GM18909 (cell line): ENCODE data around the gene CISD1.

Experiments
- ATAC-seq: cut with Tn5 transposase; IDR thresholded peaks from one replicate; pipeline ENCODE4 v1.9.1; 2021; ENCODE audit warnings: mild to moderate bottlenecking; ENCODE audit not compliant: unreplicated experiment, poor library complexity

CISD1 gene

DNA sequence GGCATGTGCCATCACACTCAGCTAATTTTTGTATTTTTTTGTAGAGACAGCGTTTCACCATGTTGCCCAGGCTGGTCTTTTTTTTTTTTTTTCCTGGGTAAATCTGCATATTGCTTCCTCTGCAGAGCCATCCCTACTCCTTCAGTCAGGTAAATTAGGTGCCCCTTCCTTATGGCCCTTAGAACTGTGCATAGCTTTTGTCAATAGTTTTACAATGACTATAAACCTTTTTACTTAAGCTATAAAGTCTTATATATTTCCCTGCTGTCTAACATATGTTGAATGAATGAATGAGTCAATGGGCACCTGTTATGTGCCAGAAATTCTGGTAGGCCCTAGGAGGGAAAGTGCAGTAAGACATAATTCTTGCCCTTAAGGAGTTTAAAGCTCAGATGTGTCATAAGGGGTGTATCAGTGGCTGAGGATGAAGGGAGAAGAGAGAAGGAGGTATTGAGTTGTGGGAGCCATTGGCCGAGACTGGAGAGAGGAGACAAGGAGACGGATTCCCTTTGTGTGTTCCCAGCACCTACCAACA, 35.2 kb downstream of the CISD1 start:
- ATAC-seq, result no peak

DNA sequence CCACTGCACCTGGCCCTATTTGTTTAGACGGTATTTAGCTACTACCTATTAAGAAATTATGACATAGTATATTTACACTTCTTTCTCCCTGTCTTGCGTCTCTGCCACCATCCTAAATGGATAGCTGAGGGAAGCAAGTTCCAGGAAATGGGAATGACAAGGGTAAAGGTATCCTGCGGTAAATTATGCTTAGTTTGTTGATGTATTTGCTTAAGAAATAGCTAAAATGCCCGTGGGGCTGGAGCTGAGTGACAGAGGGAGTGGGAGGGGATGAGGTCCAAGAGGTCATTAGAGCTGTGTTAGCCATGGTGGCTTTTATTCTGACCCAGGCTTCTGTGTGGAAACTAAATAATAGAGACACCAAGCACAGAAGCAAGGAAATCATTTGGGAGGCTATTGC, 36.9 kb downstream of the CISD1 start:
- no peak for ATAC-seq

DNA sequence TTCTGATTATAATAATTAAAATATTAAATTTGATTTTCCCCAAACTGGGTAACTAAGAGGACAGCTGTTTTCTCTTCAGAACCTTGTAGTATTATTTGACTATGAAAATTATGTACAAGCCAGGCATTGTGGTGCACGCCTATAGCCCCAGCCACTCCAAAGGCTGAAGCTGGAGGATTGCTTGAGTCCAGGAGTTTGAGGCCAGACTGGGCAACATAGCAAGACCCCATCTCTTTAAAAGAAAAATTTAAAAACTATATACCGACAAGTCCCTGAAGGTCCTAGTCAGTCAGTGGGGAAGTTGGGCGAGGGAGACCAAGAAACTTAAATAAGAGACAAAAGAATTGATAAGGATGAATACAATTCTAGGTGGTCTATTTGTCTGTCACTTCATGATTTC, 38.7 kb downstream of the CISD1 start:
- no peak for ATAC-seq

DNA sequence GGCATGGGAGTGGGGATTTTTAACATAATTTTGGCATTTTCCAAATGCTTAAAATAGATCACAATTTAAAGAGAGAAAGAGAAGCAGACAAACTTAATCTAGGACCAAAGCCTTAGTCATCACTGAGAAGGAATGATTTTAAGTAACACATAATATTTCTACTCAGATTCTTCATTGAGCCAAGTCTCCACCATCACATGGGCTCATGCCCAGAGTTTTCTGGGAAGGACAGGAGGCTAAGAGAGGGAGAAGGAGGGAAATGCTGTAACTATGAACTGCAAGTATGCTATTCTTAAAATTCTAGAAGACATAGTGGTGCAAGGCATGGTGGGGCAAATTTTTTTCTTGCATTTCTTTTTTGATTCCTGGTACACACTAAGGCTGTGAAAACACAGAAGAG, 42.1 kb downstream of the CISD1 start:
- ATAC-seq, result no peak

DNA sequence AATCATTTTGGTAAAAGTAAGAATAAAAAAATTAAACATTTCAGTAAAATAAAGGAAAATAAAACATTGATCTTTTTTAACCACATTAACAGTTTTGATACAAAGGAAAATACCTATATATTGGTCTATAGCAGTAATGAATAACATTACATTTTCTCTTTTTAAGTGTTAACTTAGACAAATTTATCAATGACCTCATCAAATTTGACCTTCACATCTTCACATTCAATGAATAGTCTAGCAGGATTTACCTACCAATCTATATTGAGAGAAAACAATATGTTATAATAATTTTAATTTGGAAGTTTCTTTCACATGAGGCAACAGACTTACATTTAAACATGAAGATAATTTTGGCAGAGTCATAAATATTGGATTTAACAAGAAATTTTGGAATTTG, 47.9 kb downstream of the CISD1 start:
- ATAC-seq, result no peak

DNA sequence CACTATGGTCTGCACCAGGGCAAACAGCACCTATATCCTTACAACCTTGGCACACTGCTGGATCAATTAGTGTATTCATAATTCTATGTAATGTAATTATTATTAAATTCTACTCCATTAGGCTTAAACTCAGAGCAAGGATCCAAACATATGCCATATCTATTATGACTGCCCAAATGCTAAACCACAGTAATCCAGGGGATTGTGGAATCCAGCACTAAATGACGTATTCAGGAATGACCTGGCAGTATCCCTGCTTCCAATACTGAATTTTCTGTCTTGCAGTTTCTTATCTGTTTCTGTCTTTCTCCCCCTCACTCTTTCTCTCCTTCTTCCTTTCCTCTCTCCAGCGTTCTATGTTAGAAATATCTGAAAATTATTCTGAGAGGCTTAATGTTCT, 49.4 kb downstream of the CISD1 start:
- ATAC-seq, result no peak

DNA sequence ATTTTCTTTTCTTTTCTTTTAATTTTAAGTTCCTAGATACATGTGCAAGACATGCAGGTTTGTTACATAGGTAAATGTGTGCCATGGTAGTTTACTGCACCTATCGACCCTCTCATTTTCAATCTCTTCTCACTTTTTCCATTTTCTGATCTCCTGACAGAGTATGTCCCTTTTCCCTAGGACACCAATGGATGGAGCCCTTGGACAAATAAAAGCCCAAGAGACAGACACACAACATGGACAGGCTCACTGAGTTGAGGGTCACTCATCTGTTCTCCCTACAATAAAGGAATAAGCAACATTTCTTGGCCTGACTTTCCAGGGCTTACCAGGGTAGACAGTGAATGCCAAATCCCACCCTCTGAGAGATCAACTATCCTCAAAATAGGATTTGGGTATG, 50.6 kb downstream of the CISD1 start:
- no peak for ATAC-seq

DNA sequence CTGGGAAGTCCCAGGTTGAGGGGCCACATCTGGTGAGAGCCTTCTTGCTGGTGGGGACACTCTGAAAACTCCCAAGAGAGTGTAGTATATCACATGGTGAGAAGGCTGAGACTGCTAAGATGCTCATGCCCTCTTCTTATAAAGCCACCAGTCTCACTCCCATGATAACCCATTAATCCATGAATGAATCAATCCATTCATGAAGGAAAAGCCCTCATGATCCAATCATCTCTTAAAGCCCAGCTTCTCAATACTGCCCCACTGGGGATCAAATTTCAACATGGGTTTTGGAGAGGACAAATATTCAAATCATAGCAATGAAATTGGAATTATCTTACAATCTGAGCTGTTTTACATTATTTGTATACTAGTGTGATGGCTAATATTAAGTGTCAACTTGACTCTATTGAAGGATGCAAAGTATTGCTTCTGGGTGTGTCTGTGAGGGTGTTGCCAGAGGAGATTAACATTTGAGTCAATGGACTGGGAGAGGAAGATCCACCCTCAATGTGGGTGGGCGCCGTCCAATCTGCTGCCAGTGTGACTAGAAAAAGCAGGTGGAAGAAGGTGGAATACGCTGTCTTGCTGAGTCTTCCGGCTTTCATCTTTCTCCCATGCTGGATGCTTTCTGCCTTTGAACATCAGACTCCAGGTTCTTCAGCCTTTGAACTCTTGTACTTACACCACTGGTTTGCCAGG, 51.5 kb downstream of the CISD1 start:
- no peak for ATAC-seq

DNA sequence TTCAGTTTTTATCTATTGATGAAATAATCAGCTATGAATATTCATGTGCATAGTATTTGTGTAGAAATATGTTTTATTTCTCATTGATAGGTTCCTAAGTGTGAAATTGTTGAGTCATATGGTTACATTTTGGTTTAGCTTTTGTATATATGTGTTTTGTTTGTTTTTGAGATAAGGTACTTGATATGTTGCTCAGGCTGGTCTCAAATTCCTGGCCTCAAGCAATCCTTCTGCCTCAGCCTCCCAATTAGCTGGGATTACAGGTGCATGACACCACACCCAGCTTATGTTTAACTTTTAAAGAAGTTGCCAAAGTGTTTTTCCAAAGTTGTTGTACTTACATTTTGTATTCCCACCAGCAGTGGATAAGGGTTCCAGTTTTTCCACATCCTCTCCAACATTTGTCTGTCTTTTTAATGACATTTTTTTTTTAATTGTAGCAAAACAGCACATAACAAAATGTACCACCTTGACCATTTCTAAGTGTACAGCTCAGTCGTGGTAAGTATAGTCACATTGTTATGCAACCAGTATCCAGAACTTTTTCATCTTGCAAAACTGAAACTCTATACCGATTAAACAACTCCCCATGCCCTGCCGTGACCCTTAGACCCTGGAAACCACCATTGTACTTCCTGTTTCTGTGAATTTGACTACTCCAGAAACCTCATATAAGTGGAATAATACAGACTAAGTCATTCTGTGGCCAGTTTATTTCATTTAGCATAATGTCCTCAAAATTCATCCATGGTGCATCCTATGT, 53.3 kb downstream of the CISD1 start:
- ATAC-seq, result peak; percentile 94

DNA sequence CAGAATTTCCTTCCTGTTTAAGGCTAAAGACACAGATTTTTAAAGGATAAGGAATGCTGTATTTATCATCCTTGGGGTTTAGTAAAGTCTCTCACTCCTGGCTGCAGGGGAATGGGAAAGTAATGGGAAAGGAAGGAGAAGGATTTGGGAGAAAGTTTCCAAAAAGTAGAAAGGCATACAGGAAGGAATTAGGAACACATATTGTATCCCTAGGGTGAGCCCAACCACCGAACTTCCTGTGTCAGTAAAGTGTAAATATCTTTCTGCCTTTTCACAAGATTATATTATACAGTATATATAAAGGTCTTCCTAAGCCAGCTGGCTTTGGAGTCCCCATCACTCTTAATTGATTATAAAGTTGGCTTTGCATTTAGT, 53.9 kb downstream of the CISD1 start:
- peak; percentile 22 for ATAC-seq

DNA sequence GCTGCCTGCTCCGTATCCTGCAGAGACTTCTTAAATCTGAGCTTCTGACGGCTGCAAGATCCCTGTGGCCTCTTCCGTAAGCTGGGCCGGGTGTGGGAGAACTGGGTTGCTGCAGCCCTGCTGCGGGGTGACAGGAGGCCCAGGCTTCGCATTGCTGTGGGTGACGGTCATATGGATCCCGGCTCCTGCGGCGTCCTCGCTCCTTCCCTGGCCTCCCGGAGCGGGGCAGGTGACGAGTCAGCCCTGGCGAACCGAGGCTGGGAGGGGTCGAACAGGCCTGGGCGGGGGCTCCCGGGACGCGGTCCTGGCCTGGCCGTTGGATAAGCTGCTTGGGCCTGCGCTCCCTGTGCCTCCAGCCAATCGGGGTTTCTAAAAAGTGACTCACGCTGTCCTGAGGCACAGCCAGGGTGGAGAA, 58.0 kb downstream of the CISD1 start:
- no peak for ATAC-seq

DNA sequence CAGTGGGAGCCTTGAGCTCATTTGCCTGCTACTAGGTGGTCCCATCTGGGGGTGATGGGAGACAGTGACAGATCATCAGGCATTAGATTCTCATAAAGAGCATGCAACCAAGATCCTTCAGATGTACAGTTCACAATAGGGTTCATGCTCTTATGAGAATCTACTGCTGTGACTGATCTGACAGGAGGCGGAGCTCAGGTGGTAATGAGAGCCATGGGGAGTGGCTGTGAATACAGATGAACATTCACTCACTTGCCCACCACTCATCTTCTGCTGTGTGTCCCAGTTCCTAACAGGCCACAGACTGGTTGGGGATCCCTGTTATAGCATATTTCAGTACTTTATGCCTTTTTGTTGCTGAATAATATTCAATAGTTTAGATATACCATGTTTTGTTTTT, 59.3 kb downstream of the CISD1 start:
- no peak for ATAC-seq

DNA sequence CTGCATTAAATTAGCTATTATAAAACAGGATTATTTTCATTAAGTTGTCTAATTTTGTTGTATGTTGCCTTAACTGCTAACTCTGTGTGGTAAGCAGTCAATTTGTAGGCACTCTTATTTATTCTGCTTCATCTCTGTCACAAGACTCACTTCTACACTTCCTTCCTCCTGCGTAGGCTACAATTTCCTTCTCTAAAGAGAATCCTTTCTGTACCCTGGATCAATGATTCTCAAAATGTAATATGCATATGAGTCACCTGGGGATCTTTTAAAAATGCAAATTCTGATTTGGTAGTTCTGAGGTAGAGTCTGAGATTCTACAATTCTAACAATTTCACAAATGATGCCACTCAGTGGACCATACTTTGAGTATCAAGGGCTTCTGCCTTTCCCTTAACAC, 61.5 kb downstream of the CISD1 start:
- ATAC-seq, result no peak

DNA sequence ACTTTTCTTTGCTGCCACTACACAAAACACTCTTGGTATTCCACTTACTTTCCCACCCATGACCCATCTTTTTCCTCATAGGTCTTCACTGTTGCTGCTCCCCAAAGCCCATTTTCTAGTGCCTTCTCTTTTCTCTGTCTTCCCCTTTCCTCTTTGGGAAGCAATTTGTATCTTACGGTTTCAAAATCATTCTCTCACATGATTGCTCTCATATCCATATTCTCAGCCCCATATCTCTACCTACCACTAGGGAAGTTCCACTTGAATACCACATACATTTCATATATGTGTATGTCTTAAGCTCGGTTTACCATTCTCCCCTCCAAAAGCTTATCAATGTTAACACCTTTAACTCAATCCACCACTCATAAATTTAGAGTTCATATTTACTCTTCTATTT, 62.7 kb downstream of the CISD1 start:
- no peak for ATAC-seq

DNA sequence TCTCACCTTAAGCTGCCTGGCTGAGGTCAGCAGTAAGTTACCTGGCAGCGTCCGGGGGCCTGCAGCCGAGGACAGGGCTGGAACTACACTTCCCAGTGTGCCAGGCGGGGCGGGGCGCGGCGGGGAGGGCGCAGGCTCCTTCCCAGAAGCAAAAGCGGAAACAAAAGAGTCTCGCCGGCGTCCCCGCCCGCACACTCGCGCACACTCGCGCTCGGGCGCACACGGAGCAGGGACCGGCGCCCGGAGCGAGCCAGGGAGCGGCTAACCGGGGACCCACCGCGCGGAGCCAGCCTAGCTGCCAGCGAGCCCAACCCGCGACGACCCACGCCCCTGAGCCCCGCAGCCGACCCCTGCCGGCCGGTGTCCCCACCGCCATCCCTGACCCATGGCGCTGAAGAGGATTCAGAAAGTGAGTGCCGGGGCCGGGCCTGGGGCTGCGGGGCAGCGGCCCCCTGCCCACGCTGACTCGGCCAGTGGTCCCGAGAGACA, 65.9 kb downstream of the CISD1 start, which contains the start of gene UBE2D1:
Gene UBE2D1, plus strand, starts transcription at position 190 of the 489 bp plus-strand sequence. Its CDS starts 196 bp downstream, at position 386.
- ATAC-seq, result peak; percentile 98

DNA sequence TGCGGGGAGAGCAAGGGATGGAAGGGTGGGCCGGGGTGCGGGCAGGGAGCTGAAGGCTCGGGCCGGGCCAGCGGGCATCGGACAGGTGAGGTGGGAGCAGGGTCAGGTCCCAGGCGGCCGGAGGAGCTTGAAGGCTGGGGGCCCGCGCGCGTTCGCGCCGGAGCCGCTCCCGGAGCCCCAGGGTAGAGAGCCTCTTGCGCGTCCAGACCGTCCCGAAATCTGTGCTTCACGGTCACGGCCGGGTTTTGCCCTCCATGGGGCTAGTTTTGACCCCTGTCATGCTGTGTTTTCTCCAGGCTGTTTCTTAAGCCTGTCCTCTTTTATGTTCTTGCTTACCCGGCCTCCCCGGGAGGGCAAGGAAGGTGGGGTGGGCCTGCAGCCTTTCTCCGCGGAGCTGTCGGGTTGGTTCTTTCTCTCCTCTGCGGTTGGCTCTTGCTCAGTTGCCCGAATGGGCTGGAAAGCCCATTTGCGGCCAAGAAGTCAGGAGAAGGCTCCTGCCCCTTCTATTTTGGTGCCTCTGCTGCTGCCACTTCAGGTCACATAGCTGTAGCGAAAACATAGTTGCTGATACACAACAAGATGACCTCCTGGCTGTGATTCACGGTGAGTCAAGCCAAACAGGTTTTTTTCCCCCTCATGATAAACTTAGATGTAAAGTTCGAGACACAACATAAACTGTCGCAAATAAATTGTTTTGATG, 66.5 kb downstream of the CISD1 start:
- peak; percentile 53 for ATAC-seq

DNA sequence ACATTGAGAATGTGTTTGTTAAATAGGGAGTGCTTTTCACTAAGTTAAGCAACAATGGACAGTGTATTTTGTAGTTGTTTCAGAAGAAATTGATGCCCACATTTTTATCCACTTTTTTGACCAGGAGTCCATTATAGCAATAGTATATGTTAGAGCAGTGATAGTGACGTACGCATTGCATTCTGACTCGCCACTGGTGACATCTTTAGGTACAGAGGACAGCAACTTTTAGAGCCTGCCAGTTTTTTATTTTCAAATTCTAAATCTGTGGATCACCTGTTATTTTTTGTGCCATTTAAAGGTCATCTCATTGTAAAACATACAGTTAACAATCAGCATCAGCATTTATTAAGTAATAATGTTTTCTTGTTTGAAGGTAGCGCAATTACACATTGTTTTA, 67.3 kb downstream of the CISD1 start:
- ATAC-seq, result no peak
